Measurements from ENCODE around the gene ASL. TPM values are rescaled to one million over a fixed set of nuclear protein-coding genes. Genes with fewer than 3 reads are reported as not detected.
"Not testable (repeated sequence)": the region's sequence is repeated elsewhere in the genome, so short reads cannot be mapped to it uniquely, and the experiment has no call there.

The ASL gene
- polyA plus RNA-seq (ENCODE audit: insufficient read length), result 11.1 TPM

DNA sequence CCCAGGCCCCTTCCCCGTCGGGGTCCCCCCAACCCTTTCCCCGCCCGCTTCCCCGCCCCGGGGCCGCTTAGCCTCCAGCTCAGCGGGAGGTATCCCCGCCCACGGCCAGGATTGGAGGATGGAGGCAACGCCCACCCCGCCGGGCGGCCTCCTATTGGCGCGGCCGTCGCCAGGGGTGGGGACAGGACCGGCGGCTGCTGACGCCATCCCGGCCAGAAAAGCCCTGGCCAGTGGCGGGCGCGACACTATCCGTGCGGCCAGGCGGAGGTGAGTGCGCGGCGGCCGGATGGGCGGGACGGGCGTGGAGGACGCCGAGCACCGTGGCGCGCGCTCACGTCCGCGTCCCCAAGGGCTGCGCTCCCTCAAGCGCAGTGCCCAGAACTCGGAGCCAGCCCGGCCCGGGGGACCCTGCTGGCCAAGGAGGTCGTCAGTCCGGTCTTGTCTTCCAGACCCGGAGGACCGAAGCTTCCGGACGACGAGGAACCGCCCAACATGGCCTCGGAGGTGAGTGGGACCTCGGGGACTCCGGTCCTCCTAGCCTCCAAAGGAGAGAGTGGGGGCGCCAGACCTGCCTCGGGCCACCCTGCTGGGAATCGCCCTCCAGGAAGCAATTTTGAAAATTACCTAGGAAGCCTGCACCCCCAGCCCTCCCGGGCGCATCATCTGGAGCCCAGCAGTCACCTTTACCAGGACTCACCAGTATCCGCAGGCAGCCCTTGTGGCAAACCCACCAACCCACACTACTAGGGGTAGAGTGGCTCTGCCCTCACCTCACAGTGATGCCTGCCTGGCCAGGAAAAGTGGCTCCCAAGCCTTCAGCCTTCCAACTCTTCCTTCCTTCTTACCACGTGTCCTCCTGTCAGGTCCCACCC, at the start of gene ASL:
TSS of gene ASL (plus strand) at position 230 of the 872 bp plus-strand sequence. CDS start at position 493, 263 bp downstream.
- DNase-seq, result peak; percentile 92

DNA sequence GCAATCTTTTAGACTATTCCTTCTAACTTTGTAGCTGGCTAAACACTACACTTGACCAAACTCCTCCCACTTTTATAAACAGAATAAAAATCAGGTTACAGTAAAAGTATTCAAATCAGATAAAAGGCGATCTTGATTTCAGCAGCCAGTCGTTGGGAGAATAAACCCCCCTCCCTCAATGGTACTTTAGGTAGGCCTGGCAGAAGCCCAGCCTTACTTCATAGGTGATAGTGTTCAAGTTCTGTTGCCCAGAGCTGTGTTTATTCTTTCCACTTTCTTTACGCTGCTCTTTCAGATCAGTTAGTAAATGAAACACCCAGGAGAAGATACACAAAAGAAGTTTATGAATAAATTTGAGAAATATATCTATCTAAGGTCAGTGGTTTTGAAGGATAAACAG, 47.3 kb upstream of the ASL start:
- DNase-seq, result not testable (repeated sequence)

DNA sequence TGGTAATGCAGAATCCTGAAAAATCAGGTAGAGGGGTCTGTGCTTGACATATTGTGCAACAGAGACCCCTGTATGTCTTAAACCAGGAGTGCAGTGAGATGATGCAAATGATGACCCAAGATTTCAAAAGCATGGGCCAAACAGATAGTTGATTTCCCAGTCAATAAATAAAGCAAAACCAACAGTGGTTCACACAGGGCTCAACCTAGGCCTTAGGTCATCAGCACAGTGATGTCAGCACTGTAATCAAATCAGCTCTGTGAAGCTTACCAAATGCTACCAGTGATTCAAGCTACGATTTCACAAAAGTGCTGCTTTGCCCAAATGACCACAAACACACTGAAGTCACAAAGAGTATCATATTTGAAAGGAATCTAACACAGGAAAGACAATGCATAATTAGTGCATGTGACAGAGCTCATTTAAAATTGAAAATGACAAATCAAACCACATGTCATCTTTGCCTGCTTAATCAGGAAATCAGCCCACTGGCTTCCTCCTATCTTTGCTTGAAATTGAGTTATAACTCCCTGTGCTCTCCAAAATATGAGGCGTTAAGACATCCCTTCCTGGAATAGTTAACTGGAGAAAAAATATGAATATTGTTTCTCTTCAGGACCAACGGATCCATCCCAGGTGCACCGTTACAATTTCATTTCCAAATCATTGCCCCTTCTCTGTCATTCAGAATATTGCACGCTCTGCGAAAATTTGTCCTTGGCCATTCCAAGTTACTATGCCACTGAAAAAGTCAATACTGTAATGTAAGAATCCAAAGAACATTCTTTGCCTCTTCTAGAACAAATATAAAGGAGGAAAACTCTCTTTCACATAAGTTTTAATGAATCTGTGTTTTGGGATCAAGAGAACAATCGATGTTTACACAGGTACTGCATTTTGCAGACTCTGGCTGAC, 41.9 kb upstream of the ASL start:
- DNase-seq, result no peak

DNA sequence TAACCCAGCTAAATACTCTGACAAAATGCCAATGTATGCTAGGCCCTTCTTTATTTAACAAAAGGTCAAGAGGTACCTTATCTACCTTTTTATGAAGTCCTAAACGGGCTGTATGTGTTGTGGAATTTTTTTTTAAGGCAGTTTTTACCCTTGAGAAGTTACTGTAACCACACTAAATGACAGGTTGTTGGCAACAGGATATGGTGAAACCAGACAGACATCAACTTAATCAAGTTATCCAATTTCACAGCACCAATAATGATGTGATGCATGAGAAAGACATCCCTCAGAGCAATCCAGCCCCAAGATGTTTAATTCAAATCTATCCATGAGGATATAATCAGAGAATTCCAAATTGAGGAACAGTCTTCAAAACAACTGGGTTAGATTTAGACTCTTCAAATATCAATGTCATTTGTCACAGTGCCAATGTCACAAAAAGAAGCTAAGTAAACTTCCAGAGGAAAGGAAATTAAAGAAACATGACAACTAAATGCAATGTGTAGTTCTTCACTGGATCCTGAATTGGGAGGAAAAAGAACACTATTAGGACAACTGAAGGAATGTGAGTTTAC, 41.1 kb upstream of the ASL start:
- DNase-seq, result not testable (repeated sequence)

- DNase-seq, result no peak
These were observed 39.2 kb upstream of the ASL start for GRCh38 chr7:66036382-66036781.

- no peak for DNase-seq
These were observed 38.8 kb upstream of the ASL start for GRCh38 chr7:66036788-66037187.

- DNase-seq, result no peak
These were observed 36.4 kb upstream of the ASL start for GRCh38 chr7:66039094-66039670.

DNA sequence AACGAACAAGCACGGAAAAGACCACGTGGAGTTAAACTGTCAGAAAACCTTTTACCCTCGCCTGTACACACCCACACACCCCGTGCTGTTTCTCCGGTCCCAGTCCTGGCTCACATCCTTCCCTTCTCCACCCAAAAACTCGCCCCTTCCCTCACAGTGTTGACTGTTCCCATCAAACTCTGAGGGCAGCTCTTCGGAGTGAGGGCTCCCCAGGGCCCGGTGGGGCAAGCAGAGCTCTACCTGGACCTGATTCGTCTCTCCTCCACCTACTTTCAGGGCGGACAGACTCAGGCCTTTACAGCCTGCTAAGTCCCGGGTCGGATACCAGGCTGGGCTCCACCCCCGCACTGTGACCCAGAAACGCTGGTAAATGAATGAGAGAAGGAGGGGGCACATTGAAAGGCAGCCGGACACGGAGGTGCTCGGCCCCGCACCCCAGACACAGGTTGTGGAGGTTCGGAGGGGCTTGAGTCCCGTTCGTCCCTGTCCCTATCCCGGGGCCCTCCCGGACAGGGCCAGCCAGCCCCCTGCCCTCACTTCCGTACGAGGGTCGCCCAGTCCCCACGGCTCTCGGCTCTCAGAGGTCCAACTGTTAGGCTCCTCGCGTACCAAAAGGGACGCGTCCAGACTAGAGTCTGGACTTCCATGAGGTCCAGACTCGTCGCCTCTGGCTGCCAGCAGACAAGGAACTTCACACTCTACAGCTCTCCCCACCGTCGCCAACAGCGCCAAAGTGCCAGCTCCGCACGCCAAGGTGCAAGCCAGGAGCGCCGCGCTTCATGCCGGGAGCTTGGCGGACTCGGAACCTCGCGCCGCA, 31.7 kb upstream of the ASL start:
- DNase-seq, result peak; percentile 57

DNA sequence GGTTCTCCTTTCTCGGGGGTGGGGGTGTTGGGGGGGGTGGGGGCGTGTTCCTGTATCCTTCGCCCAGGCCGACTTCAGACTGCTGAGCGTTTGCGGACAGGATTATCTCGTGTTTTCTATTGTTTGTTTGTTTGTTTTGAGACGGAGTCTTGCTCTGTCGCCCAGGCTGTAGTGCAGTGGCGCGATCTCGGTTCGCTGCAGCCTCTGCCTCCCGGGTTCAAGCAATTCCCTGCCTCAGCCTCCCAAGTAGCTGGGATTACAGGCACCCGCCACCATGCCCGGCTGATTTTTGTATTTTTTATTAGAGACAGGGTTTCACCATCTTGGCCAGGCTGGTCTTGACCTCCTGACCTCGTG, 31.1 kb upstream of the ASL start:
- DNase-seq, result not testable (repeated sequence)

GRCh38 chr7:66047426-66047825, 28.2 kb upstream of the ASL start:
- no peak for DNase-seq

GRCh38 chr7:66049886-66050285, 25.7 kb upstream of the ASL start:
- not testable (repeated sequence) for DNase-seq

DNA sequence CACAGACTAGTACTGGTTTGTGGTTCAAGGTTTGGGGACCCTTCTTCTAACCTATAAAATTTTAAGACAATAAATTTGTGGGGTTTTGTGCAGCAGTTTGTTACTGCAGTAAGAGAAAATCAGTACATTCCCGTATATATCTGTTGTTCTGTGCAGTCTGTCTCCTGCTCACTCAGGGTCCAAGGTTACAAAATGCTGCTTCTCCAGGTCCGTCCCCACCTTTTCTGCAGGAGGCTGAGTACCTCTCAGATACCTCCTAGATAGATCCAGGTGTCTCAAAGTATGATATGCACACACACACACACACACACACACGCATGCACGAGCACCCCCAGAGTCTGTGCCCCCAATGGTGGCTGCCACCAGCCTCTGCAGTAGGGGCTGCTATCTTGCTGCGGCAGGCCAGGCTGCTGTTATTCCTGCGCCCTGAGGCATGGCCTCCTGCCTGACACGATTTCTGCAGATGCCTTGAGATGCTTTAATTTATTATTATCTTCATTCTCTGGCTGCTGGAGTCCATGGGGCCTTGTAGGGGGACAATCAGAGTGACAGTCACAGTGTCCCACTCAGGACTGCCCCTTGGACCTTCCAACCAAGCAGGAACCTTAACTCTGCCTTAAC, 25.2 kb upstream of the ASL start:
- DNase-seq, result no peak

DNA sequence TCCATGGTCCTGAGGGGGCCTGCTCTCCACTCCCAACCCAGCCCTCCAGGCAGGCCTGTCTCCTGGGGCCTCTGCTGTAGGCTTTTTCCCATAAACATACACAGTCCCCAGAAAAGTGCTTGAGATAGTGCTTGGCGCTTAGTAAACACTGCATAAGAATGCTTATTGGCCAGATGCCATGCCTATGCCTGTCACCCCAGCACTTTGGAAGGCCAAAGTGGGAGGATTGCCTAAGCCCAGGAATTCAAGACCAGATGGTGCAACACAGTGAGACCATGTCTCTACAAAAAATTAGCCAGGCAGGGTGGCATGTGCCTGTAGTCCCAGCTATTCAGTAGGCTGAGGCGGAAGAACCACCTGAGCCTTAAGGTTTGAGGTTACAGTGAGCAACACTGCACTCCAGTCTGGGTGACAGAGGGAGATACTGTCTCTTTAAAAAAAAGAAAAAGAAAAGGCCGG, 24.6 kb upstream of the ASL start:
- DNase-seq, result no peak

DNA sequence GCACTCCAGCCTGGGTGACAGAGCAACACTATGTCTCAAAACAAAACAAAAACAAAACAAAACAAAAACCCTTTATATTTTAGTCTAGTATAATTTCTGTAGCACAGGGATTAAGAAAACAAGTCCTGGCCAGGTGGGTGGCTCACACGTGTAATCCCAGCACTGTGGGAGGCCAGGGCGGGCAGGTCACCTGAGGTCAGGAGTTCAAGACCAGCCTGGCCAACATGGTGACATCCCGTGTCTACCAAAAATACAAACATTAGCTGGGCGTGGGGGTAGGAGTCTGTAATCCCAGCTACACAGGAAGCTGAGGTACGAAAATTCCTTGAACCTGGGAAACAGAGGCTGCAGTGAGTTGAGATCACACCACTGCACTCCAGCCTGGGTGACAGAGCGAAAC, 23.2 kb upstream of the ASL start:
- DNase-seq, result no peak

- no peak for DNase-seq
These were observed 21.6 kb upstream of the ASL start for GRCh38 chr7:66054063-66054462.

- DNase-seq, result no peak
These were observed 20.2 kb upstream of the ASL start for GRCh38 chr7:66055321-66055956.

GRCh38 chr7:66060796-66061195, 14.8 kb upstream of the ASL start:
- DNase-seq, result no peak

DNA sequence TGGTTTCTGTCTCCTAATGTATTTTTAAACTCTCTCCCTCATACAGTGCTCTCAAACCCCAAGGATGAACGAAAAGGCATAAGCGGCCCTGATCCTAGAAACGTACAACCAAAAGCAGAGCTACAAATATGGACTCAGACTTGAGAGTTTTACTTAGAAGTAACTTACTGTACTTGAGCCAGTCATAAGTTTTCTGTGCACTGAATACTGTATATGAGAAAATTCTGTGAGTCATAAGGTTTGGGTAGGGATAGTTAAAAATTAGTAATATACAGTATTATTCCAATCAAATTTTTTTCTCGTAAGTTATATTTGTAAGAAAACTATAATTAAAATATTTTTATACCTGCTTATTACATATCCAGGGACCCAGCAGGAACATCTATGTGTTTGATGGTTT, 5.9 kb upstream of the ASL start:
- DNase-seq, result no peak

- no peak for DNase-seq
These were observed 5.4 kb upstream of the ASL start for GRCh38 chr7:66070222-66070621.

DNA sequence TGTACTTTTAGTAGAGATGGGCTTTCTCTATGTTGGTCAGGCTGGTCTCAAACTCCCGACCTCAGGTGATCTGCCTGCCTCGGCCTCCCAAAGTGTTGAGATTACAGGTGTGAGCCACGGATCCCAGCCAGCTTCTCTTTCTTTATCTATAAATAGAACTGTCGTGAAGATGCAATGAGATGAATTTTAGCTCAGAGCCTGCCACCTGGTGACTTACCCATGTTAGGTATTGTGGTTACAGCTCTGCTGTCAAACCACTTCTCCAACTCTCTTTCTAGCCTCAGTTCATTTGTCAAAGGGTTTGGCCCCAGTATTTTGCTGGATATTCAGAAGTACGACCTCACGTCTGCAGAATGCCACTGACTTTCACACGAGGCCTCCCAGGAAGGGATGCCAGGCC, 3.4 kb upstream of the ASL start:
- DNase-seq, result not testable (repeated sequence)

Data from hindlimb muscle (tissue), 1 donor.